K562 (cell line): ENCODE results near the gene COQ4. TPM values are rescaled to one million over a fixed set of nuclear protein-coding genes. Genes with fewer than 3 reads are reported as not detected.

Experiments
- ATAC-seq: fragments of 200-7000 bp; cut with Tn5 transposase; 3 replicates; pipeline ENCODE4 v1.9.1; 2020; ENCODE audit warnings: moderate library complexity
- BruUV-seq: library from RNA; stranded (reverse); fragments of 400-500 nt; replicated peaks from 2 replicates; lab custom pipeline; 2021; lab: Mats Ljungman, UMichigan
- CTCF ChIA-PET: fragments of 300-600 bp; formaldehyde crosslinking; extraction: SDS; loops from one replicate; lab custom pipeline; 2021; ENCODE audit warnings: low intra/inter-chr PET ratio; lab: Yijun Ruan, JAX
- POLR2A ChIA-PET: fragments of 300-600, 350-650 bp; sonication (Branson Sonifier 250); formaldehyde crosslinking; extraction: SDS; loops from one replicate; lab custom pipeline; 2021; ENCODE audit warnings: antibody characterized with exemption, inconsistent platforms; lab: Yijun Ruan, JAX
- DNase-seq, 4 experiments: peaks; one replicate each; pipeline versions ENCODE4 v3.0.0 to v3.0.0-alpha.2; 2011 to 2018; ENCODE audit warnings: low spot score in 3 of 4, mixed read lengths in 3 of 4; ENCODE audit errors: extremely low read depth in 1 of 4
- FAIRE-seq: peaks from 2 replicates; lab custom pipeline; 2011; peaks lifted over from hg19 to GRCh38; lab: Jason Lieb, UNC
- H2AFZ ChIP-seq: 2 replicates; pipeline ENCODE4 v1.6.0; 2011; ENCODE audit warnings: low read depth, low read length, control low read depth, inconsistent platforms
- H3K27ac ChIP-seq: fragments of 200-600 bp; 3 replicates; pipeline ENCODE4 v1.8.0; 2011; ENCODE audit warnings: low read depth, mild to moderate bottlenecking, control low read depth, inconsistent platforms, low read length, moderate library complexity, mixed read lengths; ENCODE audit errors: extremely low read depth
- H3K27me3 ChIP-seq, 2 experiments: fragments of 300-600 bp in 1 of 2; 2 replicates in 1 of 2; 3 replicates in 1 of 2; pipeline versions ENCODE4 v1.6.0 to v1.8.0; 2011; ENCODE audit warnings: inconsistent platforms in 2 of 2, low read length in 2 of 2, mild to moderate bottlenecking in 1 of 2, mixed read lengths in 1 of 2, moderate library complexity in 1 of 2; ENCODE audit not compliant: control insufficient read depth in 2 of 2, insufficient read depth in 2 of 2
- H3K36me3 ChIP-seq: fragments of 300-600 bp; 3 replicates; pipeline ENCODE4 v1.8.0; 2011; ENCODE audit warnings: mild to moderate bottlenecking, low read length, inconsistent platforms; ENCODE audit not compliant: control insufficient read depth, insufficient read depth
- H3K4me1 ChIP-seq, 2 experiments: fragments of 200-600 bp in 1 of 2; replicated peaks in 1 of 2; 2 replicates in 1 of 2; 3 replicates in 1 of 2; pipeline versions ENCODE4 v1.5.1 to v1.8.0; 2011; ENCODE audit warnings: inconsistent platforms in 2 of 2, low read length in 2 of 2, mild to moderate bottlenecking in 1 of 2, mixed read lengths in 1 of 2, moderate library complexity in 1 of 2; ENCODE audit not compliant: control insufficient read depth in 2 of 2, insufficient read depth in 2 of 2
- H3K4me2 ChIP-seq: 2 replicates; pipeline ENCODE4 v1.6.1; 2011; ENCODE audit warnings: low read length, control low read depth, inconsistent platforms, mixed read lengths; ENCODE audit not compliant: insufficient read depth
- H3K4me3 ChIP-seq: fragments of 200-600 bp; sonication (generic), shearing (Covaris generic); 2 replicates; pipeline ENCODE4 v1.5.1; 2016; ENCODE audit warnings: control low read depth, inconsistent platforms
- H3K79me2 ChIP-seq: fragments of 200-600 bp; 3 replicates; pipeline ENCODE4 v1.8.0; 2011; ENCODE audit warnings: low read length, inconsistent platforms; ENCODE audit not compliant: control insufficient read depth, insufficient read depth
- H3K9ac ChIP-seq, 2 experiments: 2 replicates each; pipeline versions ENCODE4 v1.6.0 to v1.6.1; 2011; ENCODE audit warnings: low read depth in 2 of 2, low read length in 2 of 2, control low read depth in 1 of 2, inconsistent platforms in 1 of 2, mild to moderate bottlenecking in 1 of 2, mixed read lengths in 1 of 2; ENCODE audit not compliant: insufficient read depth in 1 of 2
- H3K9me1 ChIP-seq: one replicate; pipeline ENCODE4 v1.6.0; 2011; ENCODE audit warnings: inconsistent platforms, mild to moderate bottlenecking, low read length, moderate library complexity; ENCODE audit not compliant: control insufficient read depth, insufficient read depth
- H3K9me3 ChIP-seq: replicated peaks from 2 replicates; pipeline ENCODE4 v1.5.1; 2011; ENCODE audit warnings: low read depth, low read length, inconsistent platforms; ENCODE audit not compliant: control insufficient read depth, insufficient read depth
- H4K20me1 ChIP-seq: replicated peaks from 2 replicates; pipeline ENCODE4 v1.6.1; 2011; ENCODE audit warnings: low read length, inconsistent platforms, mixed read lengths; ENCODE audit not compliant: control insufficient read depth, insufficient read depth
- BMI1 ChIP-seq: fragments of 150-350 bp; IDR thresholded peaks from 2 replicates; pipeline ENCODE4 v1.6.1; 2014; ENCODE audit warnings: low read length
- CBX5 ChIP-seq: IDR thresholded peaks from 2 replicates; pipeline ENCODE4 v1.6.1; 2014; ENCODE audit warnings: low read depth, borderline replicate concordance
- CEBPB ChIP-seq: fragments of 450-650 bp; IDR thresholded peaks from 2 replicates; pipeline ENCODE4 v1.6.1; 2016; ENCODE audit warnings: missing genetic modification characterization, missing compliant biosample characterization
- CGGBP1 ChIP-seq: fragments of 250-450 bp; sonication (Bioruptor Pico); IDR thresholded peaks from 2 replicates; pipeline ENCODE4 v1.9.0; 2021; ENCODE audit warnings: mild to moderate bottlenecking
- EHMT2 ChIP-seq: fragments of 450-650 bp; IDR thresholded peaks from 2 replicates; pipeline ENCODE4 v1.6.1; 2018; ENCODE audit warnings: antibody characterized with exemption
- KLF10 ChIP-seq: fragments of 250-450 bp; sonication (Bioruptor Pico); IDR thresholded peaks from 2 replicates; pipeline ENCODE4 v1.6.1; 2021; ENCODE audit warnings: matching md5 sums
- MTF1 ChIP-seq: fragments of 250-450 bp; sonication (Bioruptor Pico); IDR thresholded peaks from 2 replicates; pipeline ENCODE4 v1.9.0; 2021; ENCODE audit warnings: moderate library complexity, mild to moderate bottlenecking, inconsistent platforms, borderline replicate concordance
- RAD51 ChIP-seq: fragments of 450-650 bp; IDR thresholded peaks from 2 replicates; pipeline ENCODE4 v1.7.1; 2016; ENCODE audit warnings: low read depth, mild to moderate bottlenecking, borderline replicate concordance
- UBTF ChIP-seq, 2 experiments: IDR thresholded peaks; 2 replicates each; pipeline ENCODE4 v1.6.1; 2012; ENCODE audit warnings: improper control_type of control experiment in 2 of 2, low read depth in 2 of 2, low read length in 2 of 2, borderline replicate concordance in 1 of 2
- ZHX1 ChIP-seq: fragments of 150-350 bp; conservative IDR thresholded peaks from 2 replicates; pipeline ENCODE4 v1.6.1; 2014; ENCODE audit warnings: low read length
- ZNF239 ChIP-seq: fragments of 250-450 bp; sonication (Bioruptor Pico); IDR thresholded peaks from 2 replicates; pipeline ENCODE4 v1.4.0; 2020; ENCODE audit warnings: mild to moderate bottlenecking
- WGBS: fragments of 100-300 bp; shearing (Covaris generic); methylation state at CpG from one replicate; pipeline ENCODE4 v1.1.6; 2016; ENCODE audit warnings: low coverage, mixed read lengths; ENCODE audit not compliant: insufficient coverage; ENCODE audit errors: missing lambda C conversion rate; 5-methylcytosine and 5-hydroxymethylcytosine counted together
- in situ Hi-C: fragments of 300-500 bp; cut with MboI; formaldehyde crosslinking; loops from 4 replicates; pipeline ENCODE4 v1.15.0; 2018; ENCODE audit warnings: inconsistent platforms, mixed read lengths
- intact Hi-C: fragments of 100-400 bp; cut with micrococcal nuclease; formaldehyde crosslinking; loops from 2 replicates; pipeline ENCODE4 v1.14.2; 2022
- polyA plus RNA-seq, 8 experiments: library from polyadenylated mRNA; depleted of rRNA in 4 of 8; stranded (reverse) in 5 of 8; unstranded in 3 of 8; fragments of >200 nt; fragmentation: Nextera tagmentation in 2 of 8; fragmentation: Illumina TruSeq in 1 of 8; extraction: Ambion mirVana in 2 of 8; extraction: Trizol in 1 of 8; gene quantifications; 2 replicates each; pipeline versions ENCODE4 v1.2.1 to v1.2.3, GENCODE V29; 2011 to 2014; ENCODE audit warnings: inconsistent platforms in 1 of 8, missing spikeins in 1 of 8
- total RNA-seq, 7 experiments: library from RNA; depleted of rRNA in 6 of 7; stranded (reverse); fragments of >200 nt in 6 of 7; fragmentation: Illumina TruSeq in 2 of 7; extraction: Trizol in 2 of 7; gene quantifications; 2 replicates each; pipeline versions ENCODE4 v1.2.1 to v1.2.3, GENCODE V29; 2011 to 2021; ENCODE audit warnings: low replicate concordance in 1 of 7
- TF ChIP-seq, protein P1 (sequence below): fragments of 250-450 bp; sonication (Bioruptor Pico); IDR thresholded peaks from 2 replicates; pipeline ENCODE4 v1.4.0; 2020; ENCODE audit warnings: mild to moderate bottlenecking, moderate library complexity

The COQ4 gene
- total and polyA plus RNA-seq, 9 of the 15 experiments (the other 6 are each of a cell fraction or from before 2014, with no cell fraction given), result 9.1 to 135 (median 67.2) TPM

- no peak for FAIRE-seq
- no peak overlapping the region for H2AFZ ChIP-seq
- DNase-seq, result peak in 1 of 4 experiments; percentile 17
- no peak overlapping the region for H3K27ac ChIP-seq
- no peaks in the 10 kb centered on the region for H3K9me1 ChIP-seq
- in situ Hi-C loops, result loop anchor here (10.0 kb wide), 1 partner anchor 1559 kb away; no protein-coding TSS in a partner anchor
- intact Hi-C loops, result no loop called here
- no peak overlapping the region for H3K4me2 ChIP-seq
- H3K36me3 ChIP-seq, result peaks cover 62% of the 10 kb centered on the region
- no peaks in the 10 kb centered on the region for H3K9me3 ChIP-seq
- H4K20me1 ChIP-seq, result 0 out of 2 replicates have a peak, but pooled peaks cover 4% of the 10 kb centered on the region
- no peak for ATAC-seq
- WGBS, result 90% methylated on average over 13 of the region's 13 CpGs
- H3K27me3 ChIP-seq, result no peaks in the 10 kb centered on the region
- H3K4me3 ChIP-seq, result no peak overlapping the region
- ChIA-PET CTCF (no interaction called here), POLR2A (interaction anchor here (1.1 to 3.7 kb wide), 3 partner anchors 10 to 15 kb away, joined by 3 to 51 read pairs (median 9); no protein-coding TSS in a partner anchor)
- BruUV-seq, result no TSS peak
- H3K9ac ChIP-seq, result peak overlapping the region in 1 of 2 experiments; percentile 78; a peak in 2 of 4 replicates
- peaks cover 49% of the 10 kb centered on the region for H3K79me2 ChIP-seq
- H3K4me1 ChIP-seq, result peaks cover 13 to 32% of the 10 kb centered on the region in 2 experiments
- TF ChIP-seq ZNF239 (CRISPR knock-in tag) (no peak), UBTF (IDR thresholded peaks at IDR 0.05; ENCODE audit: borderline replicate concordance in 1 of 2, low read depth in 2 of 2, low read length in 2 of 2) (no peak), BMI1 (no peak), CBX5 (no peak), KLF10 (no peak), RAD51 (no peak), EHMT2 (no peak), MTF1 (CRISPR knock-in tag) (no peak), CGGBP1 (CRISPR knock-in tag) (no peak), ZHX1 (no peak), CEBPB (tag) (no peak)
- TF ChIP-seq, protein P1, sequence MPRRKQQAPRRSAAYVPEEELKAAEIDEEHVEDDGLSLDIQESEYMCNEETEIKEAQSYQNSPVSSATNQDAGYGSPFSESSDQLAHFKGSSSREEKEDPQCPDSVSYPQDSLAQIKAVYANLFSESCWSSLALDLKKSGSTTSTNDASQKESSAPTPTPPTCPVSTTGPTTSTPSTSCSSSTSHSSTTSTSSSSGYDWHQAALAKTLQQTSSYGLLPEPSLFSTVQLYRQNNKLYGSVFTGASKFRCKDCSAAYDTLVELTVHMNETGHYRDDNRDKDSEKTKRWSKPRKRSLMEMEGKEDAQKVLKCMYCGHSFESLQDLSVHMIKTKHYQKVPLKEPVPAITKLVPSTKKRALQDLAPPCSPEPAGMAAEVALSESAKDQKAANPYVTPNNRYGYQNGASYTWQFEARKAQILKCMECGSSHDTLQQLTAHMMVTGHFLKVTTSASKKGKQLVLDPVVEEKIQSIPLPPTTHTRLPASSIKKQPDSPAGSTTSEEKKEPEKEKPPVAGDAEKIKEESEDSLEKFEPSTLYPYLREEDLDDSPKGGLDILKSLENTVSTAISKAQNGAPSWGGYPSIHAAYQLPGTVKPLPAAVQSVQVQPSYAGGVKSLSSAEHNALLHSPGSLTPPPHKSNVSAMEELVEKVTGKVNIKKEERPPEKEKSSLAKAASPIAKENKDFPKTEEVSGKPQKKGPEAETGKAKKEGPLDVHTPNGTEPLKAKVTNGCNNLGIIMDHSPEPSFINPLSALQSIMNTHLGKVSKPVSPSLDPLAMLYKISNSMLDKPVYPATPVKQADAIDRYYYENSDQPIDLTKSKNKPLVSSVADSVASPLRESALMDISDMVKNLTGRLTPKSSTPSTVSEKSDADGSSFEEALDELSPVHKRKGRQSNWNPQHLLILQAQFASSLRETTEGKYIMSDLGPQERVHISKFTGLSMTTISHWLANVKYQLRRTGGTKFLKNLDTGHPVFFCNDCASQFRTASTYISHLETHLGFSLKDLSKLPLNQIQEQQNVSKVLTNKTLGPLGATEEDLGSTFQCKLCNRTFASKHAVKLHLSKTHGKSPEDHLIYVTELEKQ (CRISPR knock-in tag), result no peak
These were observed 3.0 kb downstream of the COQ4 start for GRCh38 chr9:128325629-128326028.
